HCT116 (cell line): ENCODE measurements around the gene SGIP1.

ENCODE experiments used
- EZH2 ChIP-seq: fragments of 200-600 bp; sonication (generic); IDR thresholded peaks from 2 replicates; pipeline ENCODE4 v1.6.1; 2017; ENCODE audit warnings: antibody characterized with exemption, mixed run types
- POLR2A ChIP-seq: IDR thresholded peaks from 2 replicates; pipeline ENCODE4 v1.7.0; 2011; ENCODE audit warnings: borderline replicate concordance; ENCODE audit not compliant: insufficient read depth, insufficient read length; ENCODE audit errors: extremely low read depth

DNA sequence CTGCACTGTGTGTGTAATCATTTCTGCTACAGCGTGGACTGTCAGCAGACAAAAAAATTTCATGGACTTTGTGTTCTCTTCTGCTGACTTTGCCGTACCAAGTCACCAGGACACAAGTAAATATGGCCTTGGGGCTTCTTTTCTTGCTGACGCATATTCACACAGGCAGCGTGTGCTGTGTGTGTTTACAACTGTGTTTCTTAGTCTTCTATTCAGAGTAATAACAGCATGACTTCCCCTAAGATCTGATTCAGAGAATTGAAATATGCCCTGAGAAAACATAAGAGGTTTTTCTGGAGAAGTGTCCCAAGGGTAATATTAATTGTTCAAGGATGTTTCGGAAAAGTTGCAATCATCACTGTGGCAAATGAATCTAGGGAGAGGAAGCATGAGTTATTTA, 171.2 kb downstream of the SGIP1 start:
- TF ChIP-seq POLR2A (no peak), EZH2 (no peak)
